NCI-H748 (cell line): ENCODE measurements around the gene RAB23.

ENCODE experiments used
- DNase-seq: peaks from one replicate; lab custom pipeline; 2025; ENCODE audit not compliant: unreplicated experiment; lab: John Stamatoyannopoulos, UW

The RAB23 gene

GRCh38 chr6:57221936-57222742 lies at the start of gene RAB23:
Gene RAB23, minus strand, starts transcription at chr6:57222307. Its CDS starts 11,927 bp downstream, at chr6:57210380.
- peak; percentile 90 for DNase-seq

GRCh38 chr6:57268294-57268640 lies 46.2 kb upstream of the RAB23 start:
- no peak for DNase-seq

- peak; percentile 53 for DNase-seq
These were observed 45.6 kb upstream of the RAB23 start for GRCh38 chr6:57267586-57268293.

GRCh38 chr6:57265755-57266221 lies 43.7 kb upstream of the RAB23 start:
- DNase-seq = no peak

GRCh38 chr6:57263739-57264138 lies 41.6 kb upstream of the RAB23 start:
- DNase-seq = no peak

GRCh38 chr6:57262901-57263694 lies 41.0 kb upstream of the RAB23 start:
- no peak for DNase-seq

- DNase-seq = no peak
These were observed 40.4 kb upstream of the RAB23 start for GRCh38 chr6:57262488-57262887.

- no peak for DNase-seq
These were observed 39.8 kb upstream of the RAB23 start for GRCh38 chr6:57261926-57262325.

GRCh38 chr6:57259064-57259463 lies 37.0 kb upstream of the RAB23 start:
- no peak for DNase-seq

GRCh38 chr6:57257911-57258541 lies 35.9 kb upstream of the RAB23 start:
- DNase-seq = no peak

GRCh38 chr6:57256541-57256940 lies 34.4 kb upstream of the RAB23 start:
- DNase-seq = no peak

GRCh38 chr6:57255451-57256169 lies 33.5 kb upstream of the RAB23 start:
- peak; percentile 20 for DNase-seq

- DNase-seq = no peak
These were observed 32.1 kb upstream of the RAB23 start for GRCh38 chr6:57254055-57254717.

- no peak for DNase-seq
These were observed 30.9 kb upstream of the RAB23 start for GRCh38 chr6:57252975-57253374.

- DNase-seq = no peak
These were observed 30.0 kb upstream of the RAB23 start for GRCh38 chr6:57252137-57252536.

- DNase-seq = no peak
These were observed 28.2 kb upstream of the RAB23 start for GRCh38 chr6:57250348-57250747.

GRCh38 chr6:57248311-57248895 lies 26.3 kb upstream of the RAB23 start:
- peak; percentile 26 for DNase-seq

GRCh38 chr6:57247603-57248002 lies 25.5 kb upstream of the RAB23 start:
- DNase-seq = no peak

- no peak for DNase-seq
These were observed 24.2 kb upstream of the RAB23 start for GRCh38 chr6:57246307-57246706.

- DNase-seq = no peak
These were observed 21.8 kb upstream of the RAB23 start for GRCh38 chr6:57243954-57244353.
